DND-41 (cell line): ENCODE data around the gene TMEM131L.
A peak's percentile ranks its signal among the peaks of the same experiment; 100 is the strongest.

ENCODE experiments used
- ATAC-seq: fragments of 200-7000 bp; cut with Tn5 transposase; 3 replicates; pipeline ENCODE4 v1.9.1; 2021; ENCODE audit warnings: low read depth; ENCODE audit not compliant: insufficient read depth
- DNase-seq: peaks from one replicate; pipeline ENCODE4 v3.0.0-alpha.2; 2020
- H2AFZ ChIP-seq: 2 replicates; pipeline ENCODE4 v1.6.0; 2012; ENCODE audit warnings: low read depth, low read length
- H3K27ac ChIP-seq: 2 replicates; pipeline ENCODE4 v1.5.1; 2012; ENCODE audit warnings: low read length, inconsistent platforms
- H3K27me3 ChIP-seq: fragments of 200-600 bp; sonication (generic); 2 replicates; pipeline ENCODE4 v1.6.0; 2012; ENCODE audit warnings: low read length, mild to moderate bottlenecking, inconsistent platforms; ENCODE audit not compliant: insufficient read depth, poor library complexity
- H3K36me3 ChIP-seq: 2 replicates; pipeline ENCODE4 v1.5.1; 2012; ENCODE audit warnings: low read length, inconsistent platforms; ENCODE audit not compliant: insufficient read depth
- H3K4me1 ChIP-seq: 2 replicates; pipeline ENCODE4 v1.5.1; 2012; ENCODE audit warnings: mild to moderate bottlenecking, low read length; ENCODE audit not compliant: insufficient read depth
- H3K4me2 ChIP-seq: 2 replicates; pipeline ENCODE4 v1.6.0; 2012; ENCODE audit warnings: mild to moderate bottlenecking, moderate library complexity, low read length, inconsistent platforms; ENCODE audit not compliant: insufficient read depth
- H3K4me3 ChIP-seq, 2 experiments: fragments of 200-600 bp in 1 of 2; shearing (Covaris generic) in 1 of 2; 2 replicates each; pipeline ENCODE4 v1.5.1; 2012 to 2016; ENCODE audit warnings: inconsistent platforms in 2 of 2, low read length in 2 of 2, mild to moderate bottlenecking in 2 of 2, low read depth in 1 of 2, moderate library complexity in 1 of 2
- H3K79me2 ChIP-seq: 2 replicates; pipeline ENCODE4 v1.6.0; 2012; ENCODE audit warnings: low read length, inconsistent platforms; ENCODE audit not compliant: insufficient read depth
- H3K9ac ChIP-seq: 2 replicates; pipeline ENCODE4 v1.6.0; 2012; ENCODE audit warnings: low read depth, mild to moderate bottlenecking, inconsistent platforms, low read length, moderate library complexity
- H3K9me3 ChIP-seq: 2 replicates; pipeline ENCODE4 v1.5.1; 2012; ENCODE audit warnings: low read length, moderate library complexity, mild to moderate bottlenecking, inconsistent platforms; ENCODE audit not compliant: insufficient read depth, severe bottlenecking
- H4K20me1 ChIP-seq: 2 replicates; pipeline ENCODE4 v1.6.0; 2012; ENCODE audit warnings: low read length; ENCODE audit not compliant: insufficient read depth
- EZH2 ChIP-seq: IDR thresholded peaks from 3 replicates; pipeline ENCODE4 v1.6.1; 2012; ENCODE audit warnings: borderline replicate concordance, low read depth, mild to moderate bottlenecking, moderate library complexity, low read length, inconsistent platforms; ENCODE audit not compliant: severe bottlenecking
- TF ChIP-seq, protein P1 (sequence below): IDR thresholded peaks from 2 replicates; pipeline ENCODE4 v1.5.1; 2012; ENCODE audit warnings: borderline replicate concordance, low read length, moderate library complexity, mild to moderate bottlenecking; ENCODE audit not compliant: poor library complexity, severe bottlenecking; ENCODE audit errors: extremely low read depth

TMEM131L gene

DNA sequence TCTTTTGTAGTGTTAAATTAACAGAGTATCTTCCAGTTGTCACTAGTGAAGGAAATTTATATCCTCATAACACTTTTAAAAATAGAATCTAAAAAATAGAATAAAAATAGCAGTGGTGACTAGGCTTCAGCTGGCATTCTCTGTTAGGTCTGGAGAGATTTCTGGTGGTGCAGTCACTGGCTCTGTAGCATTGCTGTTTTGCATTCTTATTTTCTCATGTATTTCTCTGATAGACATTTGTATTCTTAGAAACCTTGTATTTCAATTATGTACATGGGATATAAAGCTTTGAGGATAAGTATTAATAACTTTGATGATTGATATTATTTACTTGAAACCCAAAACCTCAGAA lies 87.6 kb downstream of the TMEM131L start:
- no peaks in the 10 kb centered on the region for H3K27me3 ChIP-seq
- H3K79me2 ChIP-seq = peaks cover 99% of the 10 kb centered on the region
- H3K4me1 ChIP-seq = no peaks in the 10 kb centered on the region
- H3K36me3 ChIP-seq = peaks cover 92% of the 10 kb centered on the region
- H3K4me3 ChIP-seq = no peak overlapping the region
- no peaks in the 10 kb centered on the region for H3K9me3 ChIP-seq
- H3K4me2 ChIP-seq = no peak overlapping the region
- no peak overlapping the region for H2AFZ ChIP-seq
- H3K9ac ChIP-seq = no peak overlapping the region
- ATAC-seq = no peak
- no peak overlapping the region for H3K27ac ChIP-seq
- TF ChIP-seq, protein P1, sequence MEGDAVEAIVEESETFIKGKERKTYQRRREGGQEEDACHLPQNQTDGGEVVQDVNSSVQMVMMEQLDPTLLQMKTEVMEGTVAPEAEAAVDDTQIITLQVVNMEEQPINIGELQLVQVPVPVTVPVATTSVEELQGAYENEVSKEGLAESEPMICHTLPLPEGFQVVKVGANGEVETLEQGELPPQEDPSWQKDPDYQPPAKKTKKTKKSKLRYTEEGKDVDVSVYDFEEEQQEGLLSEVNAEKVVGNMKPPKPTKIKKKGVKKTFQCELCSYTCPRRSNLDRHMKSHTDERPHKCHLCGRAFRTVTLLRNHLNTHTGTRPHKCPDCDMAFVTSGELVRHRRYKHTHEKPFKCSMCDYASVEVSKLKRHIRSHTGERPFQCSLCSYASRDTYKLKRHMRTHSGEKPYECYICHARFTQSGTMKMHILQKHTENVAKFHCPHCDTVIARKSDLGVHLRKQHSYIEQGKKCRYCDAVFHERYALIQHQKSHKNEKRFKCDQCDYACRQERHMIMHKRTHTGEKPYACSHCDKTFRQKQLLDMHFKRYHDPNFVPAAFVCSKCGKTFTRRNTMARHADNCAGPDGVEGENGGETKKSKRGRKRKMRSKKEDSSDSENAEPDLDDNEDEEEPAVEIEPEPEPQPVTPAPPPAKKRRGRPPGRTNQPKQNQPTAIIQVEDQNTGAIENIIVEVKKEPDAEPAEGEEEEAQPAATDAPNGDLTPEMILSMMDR = no peak
- TF ChIP-seq EZH2 = no peak
- DNase-seq = no peak
- peaks cover 61% of the 10 kb centered on the region for H4K20me1 ChIP-seq

DNA sequence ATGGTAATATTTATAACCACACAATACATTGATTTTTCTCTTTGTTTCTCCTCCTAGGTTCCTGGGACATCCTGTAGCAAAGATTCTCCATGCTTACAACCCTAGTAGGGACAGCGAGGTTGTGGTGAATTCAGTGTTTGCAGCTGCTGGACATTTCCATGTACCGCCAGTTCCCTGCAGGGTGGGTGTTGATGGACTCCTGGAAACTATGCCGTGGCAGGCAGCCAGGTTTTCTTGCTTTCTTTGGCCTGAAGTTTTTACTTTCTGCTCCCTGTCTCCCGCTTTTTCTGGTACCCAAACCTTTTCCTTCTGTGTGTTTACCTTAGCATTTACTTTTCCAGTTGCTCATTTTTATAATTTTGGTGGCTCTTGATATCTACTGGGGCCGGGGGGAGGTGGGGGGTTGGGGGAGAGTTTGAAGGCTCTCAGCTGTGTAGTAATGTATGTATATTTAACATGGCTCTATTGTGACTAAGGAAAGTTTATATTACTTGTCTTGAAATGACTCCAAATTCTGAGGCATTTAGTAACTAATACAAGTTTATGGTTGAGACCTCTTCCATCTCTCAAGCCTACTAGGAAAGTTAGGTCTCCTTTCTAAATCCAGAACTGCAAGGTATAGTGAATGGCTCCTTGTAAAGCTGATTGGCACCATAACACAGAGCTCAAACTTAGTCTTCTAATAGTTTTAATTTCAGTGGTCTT lies 89.7 kb downstream of the TMEM131L start:
- H4K20me1 ChIP-seq = peaks cover 55% of the 10 kb centered on the region
- H3K9me3 ChIP-seq = no peaks in the 10 kb centered on the region
- no peaks in the 10 kb centered on the region for H3K4me1 ChIP-seq
- H3K4me2 ChIP-seq = no peak overlapping the region
- no peaks in the 10 kb centered on the region for H3K27me3 ChIP-seq
- no peak overlapping the region for H3K4me3 ChIP-seq
- no peak overlapping the region for H3K9ac ChIP-seq
- DNase-seq (no peak), ATAC-seq (no peak)
- H3K79me2 ChIP-seq = peaks cover 100% of the 10 kb centered on the region
- H3K36me3 ChIP-seq = peaks cover 98% of the 10 kb centered on the region
- TF ChIP-seq EZH2 = no peak
- TF ChIP-seq, protein P1 = no peak
- H2AFZ ChIP-seq = no peak overlapping the region
- H3K27ac ChIP-seq = no peak overlapping the region

DNA sequence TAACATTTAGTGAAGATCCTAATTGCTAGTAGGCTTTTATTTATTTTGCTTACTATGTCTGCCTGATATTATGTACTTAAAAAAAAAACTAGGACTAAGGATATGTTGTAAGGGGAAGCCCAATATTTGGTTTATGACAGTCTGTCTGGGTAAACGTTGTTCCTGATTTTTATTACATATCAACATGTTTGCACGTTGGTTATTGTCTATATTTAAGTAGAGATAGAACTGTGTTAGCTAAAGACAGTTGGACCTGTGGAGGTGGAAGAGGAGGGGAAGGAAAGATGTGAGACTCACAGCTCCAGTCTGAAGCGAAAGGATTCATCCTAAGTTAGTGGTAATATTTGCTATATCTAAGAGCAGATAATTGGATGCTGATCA lies 90.3 kb downstream of the TMEM131L start:
- Histone ChIP-seq H3K4me3 (no peak overlapping the region), H2AFZ (no peak overlapping the region), H3K36me3 (peaks cover 98% of the 10 kb centered on the region), H3K4me2 (no peak overlapping the region), H3K79me2 (peaks cover 100% of the 10 kb centered on the region), H3K27ac (0 out of 2 replicates have a peak overlapping the region, but pooled peaks have one; percentile 12), H3K27me3 (no peaks in the 10 kb centered on the region), H3K4me1 (no peaks in the 10 kb centered on the region), H3K9ac (no peak overlapping the region), H3K9me3 (no peaks in the 10 kb centered on the region), H4K20me1 (peaks cover 51% of the 10 kb centered on the region)
- no peak for ATAC-seq
- DNase-seq = no peak
- TF ChIP-seq EZH2 = no peak
- TF ChIP-seq, protein P1 = no peak

DNA sequence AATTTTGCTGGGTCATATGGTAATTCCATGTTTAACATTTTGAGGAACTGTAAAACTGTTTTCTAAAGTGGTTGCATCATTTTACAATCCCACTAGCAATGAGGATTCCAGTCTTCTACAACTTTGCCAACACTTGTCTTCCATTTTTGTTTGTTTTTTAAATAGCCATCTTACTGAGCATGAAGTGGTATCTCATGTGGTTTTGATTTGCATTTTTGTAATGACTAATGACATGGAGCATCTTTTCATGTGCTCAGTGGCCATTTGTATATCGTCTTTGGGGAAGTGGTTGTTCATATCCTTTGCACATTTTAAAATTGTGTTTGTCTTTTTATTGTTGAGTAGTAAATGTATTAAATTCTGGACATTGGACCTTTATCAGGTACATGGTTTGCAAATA lies 94.7 kb downstream of the TMEM131L start:
- TF ChIP-seq EZH2 = no peak
- TF ChIP-seq, protein P1 = no peak
- peaks cover 97% of the 10 kb centered on the region for H3K36me3 ChIP-seq
- H3K4me3 ChIP-seq = no peak overlapping the region
- no peak overlapping the region for H2AFZ ChIP-seq
- peaks cover 49% of the 10 kb centered on the region for H4K20me1 ChIP-seq
- no peak overlapping the region for H3K27ac ChIP-seq
- DNase-seq (no peak), ATAC-seq (no peak)
- H3K9me3 ChIP-seq = no peaks in the 10 kb centered on the region
- H3K4me2 ChIP-seq = no peak overlapping the region
- no peaks in the 10 kb centered on the region for H3K27me3 ChIP-seq
- H3K4me1 ChIP-seq = no peaks in the 10 kb centered on the region
- no peak overlapping the region for H3K9ac ChIP-seq
- peaks cover 99% of the 10 kb centered on the region for H3K79me2 ChIP-seq
